ENCODE data around the gene PCDHA5.

GRCh38 chr5:140833993-140834392, 12.6 kb downstream of the PCDHA5 start, which contains the start of gene PCDHA7:
- TF ChIP-seq CTCF (IDR thresholded peaks at IDR 0.05) (no peak), EZH2 (IDR thresholded peaks at IDR 0.05) (no peak), EZH2phosphoT487 (IDR thresholded peaks at IDR 0.05) (no peak)

Data from neural progenitor cell (in vitro differentiated cells).